Stimulated activated CD8-positive, alpha-beta memory T cell treated with anti-CD3 and anti-CD28 coated beads, Interleukin-7, amount 100 ng/mL, for 24 hours (primary cell): Measurements from ENCODE around the gene NAALADL2.
"Not testable (repeated sequence)": the region's sequence is repeated elsewhere in the genome, so short reads cannot be mapped to it uniquely, and the experiment has no call there.

ENCODE experiments used
- DNase-seq: peaks from one replicate; pipeline ENCODE4 v3.0.0-alpha.2; 2020; ENCODE audit warnings: low read depth

Gene NAALADL2

GRCh38 chr3:175311946-175312345, 452.8 kb downstream of the NAALADL2 start:
- no peak for DNase-seq

- no peak for DNase-seq
Observed at GRCh38 chr3:175312791-175313190, 453.7 kb downstream of the NAALADL2 start.

GRCh38 chr3:175316799-175317198, 457.7 kb downstream of the NAALADL2 start:
- no peak for DNase-seq

DNA sequence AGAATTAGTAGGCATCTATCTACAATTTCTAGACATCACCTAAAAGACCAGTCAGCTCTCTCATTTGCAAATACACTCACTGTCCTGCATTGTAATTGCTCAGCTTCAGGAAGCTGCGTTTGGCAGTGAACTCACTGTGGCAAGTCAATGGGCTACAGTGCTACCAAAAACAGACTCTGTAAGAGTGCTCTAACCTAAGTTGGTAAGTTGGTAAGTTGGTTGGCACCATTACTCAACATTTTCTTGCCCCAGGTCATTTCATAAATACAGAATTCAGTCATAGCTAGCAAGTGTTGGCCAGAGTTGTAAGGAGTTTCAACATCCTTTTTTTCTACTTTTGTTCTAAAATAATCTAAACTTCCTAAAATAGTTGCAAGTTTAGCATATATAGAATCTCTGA, 466.3 kb downstream of the NAALADL2 start:
- no peak for DNase-seq

GRCh38 chr3:175326041-175326440, 466.9 kb downstream of the NAALADL2 start:
- DNase-seq = no peak

- DNase-seq = no peak
Observed at GRCh38 chr3:175329373-175329772, 470.2 kb downstream of the NAALADL2 start.

GRCh38 chr3:175335229-175335628, 476.1 kb downstream of the NAALADL2 start:
- no peak for DNase-seq

DNA sequence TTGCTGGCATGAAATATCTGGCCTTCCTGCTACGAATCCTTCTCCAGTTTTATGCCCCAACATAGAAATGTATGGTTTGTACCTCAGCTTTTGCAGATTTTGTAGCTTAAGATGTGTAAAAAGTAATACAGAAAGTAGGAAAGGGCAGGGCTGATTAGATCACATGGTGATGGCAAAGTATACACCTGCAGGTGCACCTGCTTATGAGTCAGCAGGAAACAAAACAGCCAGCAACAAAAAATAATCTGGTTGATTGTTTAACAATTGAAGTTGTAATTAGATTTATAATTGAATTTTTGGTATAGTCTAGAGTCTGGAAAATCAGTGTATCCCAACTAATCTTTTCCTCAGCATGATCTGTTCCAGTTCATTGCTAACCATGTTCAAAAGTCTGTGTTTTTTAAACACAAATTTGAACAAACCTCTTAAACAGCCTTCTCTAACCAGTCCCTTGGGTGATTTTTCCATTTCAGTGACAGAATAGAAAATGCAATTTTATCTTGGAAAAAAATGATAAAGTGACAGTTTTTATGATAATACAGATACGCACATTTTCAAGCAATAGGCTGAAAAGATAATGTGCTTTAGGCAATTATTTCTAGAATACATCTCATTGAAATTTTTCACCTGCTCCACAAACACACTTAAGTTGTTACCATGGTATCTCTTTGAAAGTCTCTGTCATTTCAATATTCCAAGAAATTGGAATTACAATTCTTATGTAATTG, 477.4 kb downstream of the NAALADL2 start:
- DNase-seq = no peak

- no peak for DNase-seq
Observed at GRCh38 chr3:175337631-175338030, 478.5 kb downstream of the NAALADL2 start.

GRCh38 chr3:175338775-175339535, 479.8 kb downstream of the NAALADL2 start:
- DNase-seq = no peak

DNA sequence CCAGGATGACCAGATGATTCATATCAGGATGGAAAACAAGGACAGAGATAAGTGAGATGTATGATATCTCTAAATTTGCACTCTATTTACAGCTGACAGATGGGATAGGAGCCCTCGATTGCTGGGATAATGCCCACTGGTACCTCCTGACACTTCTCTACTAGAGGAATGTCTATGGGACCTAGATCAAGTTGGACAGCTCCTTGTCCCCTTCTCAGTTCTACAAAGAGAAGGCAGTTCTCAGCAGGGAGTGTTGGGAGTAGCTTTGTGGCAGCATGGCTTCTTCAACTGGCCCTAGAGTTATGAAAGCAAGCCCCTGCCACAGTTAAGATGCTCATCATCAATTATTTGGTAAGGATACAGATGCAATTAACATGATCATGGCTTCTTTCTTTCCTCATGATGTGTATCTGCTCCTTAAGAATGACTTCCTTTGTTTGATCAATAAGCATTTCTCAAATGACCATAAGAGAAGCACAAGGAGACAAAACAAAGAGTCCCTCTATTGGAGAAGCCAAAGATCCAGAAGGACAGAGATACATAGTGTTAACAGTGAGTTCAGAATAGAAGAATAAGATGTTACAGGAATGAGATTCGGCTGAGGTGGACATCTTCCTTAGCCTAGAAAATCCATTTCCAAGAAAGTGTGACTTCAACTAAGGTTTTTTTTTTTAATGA, 481.3 kb downstream of the NAALADL2 start:
- DNase-seq = no peak

DNA sequence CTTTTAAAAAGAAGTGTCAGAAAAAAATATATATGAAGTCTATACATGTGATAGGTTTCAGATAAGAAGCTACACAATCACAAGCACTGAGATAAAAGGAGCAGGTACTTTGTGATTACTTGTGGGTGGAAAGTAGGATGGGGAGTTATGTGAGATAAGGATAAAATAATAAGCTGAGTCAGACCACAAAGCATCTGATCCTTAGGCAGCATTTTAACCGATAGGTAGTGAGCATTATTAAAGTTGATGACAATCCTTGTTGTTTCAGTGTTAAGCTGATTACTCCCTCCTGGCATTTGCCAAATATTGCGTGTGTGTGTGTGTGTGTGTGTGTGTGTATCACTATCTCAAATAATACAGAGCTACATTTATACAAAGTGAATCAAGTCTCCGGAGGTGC, 483.1 kb downstream of the NAALADL2 start:
- DNase-seq = no peak

- DNase-seq = no peak
Observed at GRCh38 chr3:175343946-175344345, 484.8 kb downstream of the NAALADL2 start.

DNA sequence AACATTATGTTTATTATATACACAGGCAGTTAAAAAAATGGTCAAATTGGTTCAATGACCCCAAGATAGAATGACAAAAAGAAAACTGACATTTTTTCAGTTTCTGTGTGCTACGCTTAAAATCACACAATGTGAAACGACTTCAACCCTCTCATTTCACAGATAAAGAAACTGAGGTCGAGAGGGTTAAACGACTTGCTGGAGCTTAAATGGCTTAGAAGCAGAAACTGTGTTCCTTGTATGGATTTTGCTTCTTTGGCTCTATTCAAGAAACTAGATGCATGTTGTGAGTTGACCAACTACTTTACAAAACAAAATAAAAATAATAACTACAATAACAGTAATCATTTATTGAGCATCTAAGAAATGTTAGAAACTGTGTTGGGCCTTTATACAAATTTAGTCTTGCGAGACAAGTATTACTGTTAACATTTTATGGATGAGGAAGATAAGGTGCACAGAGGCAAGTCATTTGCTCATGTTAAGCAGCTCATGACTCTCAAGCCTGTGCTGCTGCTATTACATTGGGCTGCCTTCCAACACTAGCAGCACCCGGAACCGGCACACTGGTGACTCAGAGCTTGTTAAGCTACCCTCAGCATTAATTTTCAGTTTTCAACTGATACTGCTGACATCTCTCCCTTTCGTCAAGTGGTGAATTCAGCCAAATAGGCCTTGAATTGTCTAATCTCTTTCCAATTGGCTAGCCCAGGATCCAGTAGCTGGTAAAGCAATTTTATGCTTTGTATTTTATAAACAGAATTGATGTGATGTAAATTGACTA, 487.6 kb downstream of the NAALADL2 start:
- no peak for DNase-seq

DNA sequence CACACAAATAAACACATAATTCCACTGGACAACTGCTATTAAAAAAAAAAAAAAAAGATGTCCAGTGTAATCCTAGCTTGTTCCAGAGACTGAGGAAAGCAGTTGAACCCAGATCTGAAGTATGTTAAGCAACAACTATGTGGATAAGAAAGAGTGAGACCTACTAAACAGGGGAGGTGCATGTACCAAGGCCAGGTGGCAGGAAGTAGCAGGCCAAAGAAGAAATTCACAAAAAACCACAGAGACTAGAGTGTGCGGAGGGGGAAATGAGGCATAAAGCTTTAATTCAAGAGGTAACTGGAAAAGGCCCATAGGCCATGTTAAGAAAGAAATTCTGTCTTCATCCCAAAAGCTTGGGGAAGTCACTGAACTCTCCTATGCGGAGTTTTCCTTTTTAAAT, 490.0 kb downstream of the NAALADL2 start:
- no peak for DNase-seq

DNA sequence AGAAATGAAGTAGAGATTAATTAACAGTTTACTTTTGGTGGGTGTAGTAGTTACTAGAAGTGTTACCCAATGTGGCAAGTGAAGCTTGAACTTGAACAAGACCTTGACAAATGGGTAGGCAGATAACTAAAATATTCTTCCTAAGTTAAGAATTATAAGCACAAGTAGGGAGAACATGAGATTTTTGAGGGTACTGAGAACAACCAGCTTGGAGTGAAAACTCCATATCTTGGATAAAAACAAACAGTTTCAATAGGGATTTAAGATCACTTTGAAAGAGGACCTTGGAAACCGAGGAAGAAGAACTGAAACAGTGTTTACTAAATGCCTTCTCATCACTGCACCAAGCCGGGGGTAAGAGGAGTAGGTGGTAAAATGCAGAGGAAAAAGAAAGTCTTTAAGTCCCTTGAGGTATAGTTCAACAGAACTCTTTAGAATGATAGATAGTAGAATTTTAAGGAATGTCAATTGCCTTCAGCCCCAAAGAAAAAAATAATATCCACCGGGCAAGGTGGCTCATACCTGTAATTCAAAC, 496.7 kb downstream of the NAALADL2 start:
- no peak for DNase-seq

DNA sequence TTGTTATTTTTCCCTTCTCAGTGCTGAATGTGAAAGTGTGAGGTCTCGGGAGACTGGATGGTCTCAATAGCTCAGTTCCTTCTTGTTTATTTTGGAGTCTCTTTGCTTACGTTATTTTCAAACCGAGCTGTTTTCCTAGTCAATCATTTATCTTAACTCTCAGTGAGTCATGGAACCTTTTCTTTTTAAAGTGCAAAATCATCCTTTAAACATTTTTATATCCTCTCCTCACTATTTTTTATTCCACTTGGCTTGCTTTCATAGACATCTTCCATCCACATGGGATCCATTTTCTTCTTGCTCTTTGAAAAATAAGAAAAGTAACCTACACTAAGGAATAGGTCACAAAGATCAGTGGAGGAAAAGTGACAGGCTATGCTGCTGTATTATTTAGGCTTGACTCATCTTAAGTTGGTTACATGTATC, 497.8 kb downstream of the NAALADL2 start:
- DNase-seq = no peak

DNA sequence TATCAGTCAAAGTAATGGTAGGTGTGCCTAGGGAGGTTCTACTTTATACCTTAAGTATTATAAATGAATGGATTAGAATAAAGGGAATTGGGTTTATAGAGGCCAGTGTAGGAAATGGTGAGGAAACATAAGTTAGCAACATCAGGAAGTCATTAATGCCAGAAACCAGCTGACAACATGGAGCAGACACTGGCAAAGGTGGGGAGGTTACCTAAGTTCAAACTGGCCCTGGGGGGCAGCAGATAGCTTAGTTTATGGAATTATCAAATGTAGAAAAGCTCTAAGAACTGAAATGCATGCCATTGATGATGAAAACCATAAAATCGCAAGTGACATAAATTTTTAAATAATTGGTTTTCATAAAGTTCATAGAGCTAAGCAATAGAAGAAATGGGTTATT, 498.6 kb downstream of the NAALADL2 start:
- DNase-seq = no peak

- no peak for DNase-seq
Observed at GRCh38 chr3:175358935-175359334, 499.8 kb downstream of the NAALADL2 start.

DNA sequence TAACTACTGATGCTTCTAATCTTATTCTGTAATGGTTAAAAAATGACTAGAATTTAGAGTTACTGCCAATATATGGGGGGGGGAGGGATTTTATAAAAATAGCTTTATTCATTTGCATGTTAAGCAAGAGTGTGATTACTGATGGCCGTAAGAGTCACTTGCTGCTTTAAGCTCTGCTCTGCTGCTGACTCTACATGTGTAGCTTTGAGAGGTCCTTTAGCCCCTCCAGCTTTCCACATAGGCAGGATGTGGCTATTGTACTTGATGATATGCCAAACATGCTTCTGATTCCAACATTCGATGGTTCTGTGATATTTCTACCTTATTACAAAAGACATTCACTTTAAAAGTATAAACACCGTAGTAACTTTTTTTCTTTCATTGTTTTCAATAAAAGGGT, 511.3 kb downstream of the NAALADL2 start:
- not testable (repeated sequence) for DNase-seq

DNA sequence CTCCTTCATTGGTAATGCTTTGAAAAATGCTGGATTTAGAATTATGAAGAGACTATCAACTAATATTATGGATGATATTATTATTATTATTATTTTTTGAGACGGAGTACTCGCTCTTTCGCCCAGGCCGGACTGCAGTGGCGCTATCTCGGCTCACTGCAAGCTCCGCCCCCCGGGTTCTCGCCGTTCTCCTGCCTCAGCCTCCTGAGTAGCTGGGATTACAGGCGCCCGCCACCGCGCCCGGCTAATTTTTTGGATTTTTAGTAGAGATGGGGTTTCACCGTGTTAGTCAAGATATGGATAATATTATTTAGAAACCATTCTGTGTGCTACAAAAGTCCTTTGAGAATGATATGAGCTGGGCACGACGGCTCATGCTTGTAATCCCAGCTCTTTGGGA, 512.1 kb downstream of the NAALADL2 start:
- DNase-seq = not testable (repeated sequence)

DNA sequence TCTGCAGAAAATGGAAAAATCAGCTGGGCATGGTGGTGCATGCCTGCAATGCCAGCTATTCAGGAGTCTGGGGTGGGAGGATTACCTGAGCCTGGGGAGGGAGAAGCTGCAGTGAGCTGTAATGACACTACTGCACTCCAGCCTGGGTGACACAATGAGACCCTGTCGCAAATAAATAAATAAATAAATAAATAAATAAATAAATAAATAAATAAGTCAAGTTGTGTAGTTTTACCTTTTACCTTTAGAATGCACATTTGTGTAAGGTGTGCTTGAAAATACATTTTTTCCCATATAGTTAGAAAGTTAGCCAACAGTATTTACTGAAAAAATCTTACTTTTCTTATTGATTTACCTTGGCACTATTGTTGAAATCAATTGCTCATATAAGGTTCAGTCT, 515.6 kb downstream of the NAALADL2 start:
- DNase-seq = no peak
